Tibial artery (tissue), 4 donors: ENCODE measurements around the gene BCAP31.

Experiments used
- DNase-seq, 2 donors: peaks; one replicate each; pipeline ENCODE4 v3.0.0-alpha.2; 2019
- H3K27ac ChIP-seq, 2 donors: fragments of 200-600 bp; sonication (generic) in 1 of 2; 1 replicate in 1 of 2; 2 replicates in 1 of 2; pipeline ENCODE4 v1.5.1; 2018 to 2019; ENCODE audit warnings: mild to moderate bottlenecking in 1 of 2
- H3K27me3 ChIP-seq, 2 donors: fragments of 200-600 bp; sonication (generic) in 1 of 2; one replicate each; pipeline versions ENCODE4 v1.5.1 to v1.6.0; 2016 to 2019
- H3K36me3 ChIP-seq, 3 donors: fragments of 200-600 bp; sonication (generic) in 2 of 3; one replicate each; pipeline ENCODE4 v1.5.1; 2016 to 2019; ENCODE audit warnings: mild to moderate bottlenecking in 2 of 3
- H3K4me1 ChIP-seq, 4 donors: fragments of 200-600 bp; sonication (generic) in 2 of 4; 1 replicate in 3 of 4; 2 replicates in 1 of 4; pipeline ENCODE4 v1.5.1; 2016 to 2019
- H3K4me3 ChIP-seq, 2 donors: fragments of 200-600 bp; sonication (generic) in 1 of 2; 1 replicate in 1 of 2; 2 replicates in 1 of 2; pipeline ENCODE4 v1.5.1; 2018 to 2019; ENCODE audit warnings: mild to moderate bottlenecking in 2 of 2
- H3K9me3 ChIP-seq, 3 donors: fragments of 200-600 bp; sonication (generic) in 1 of 3; one replicate each; pipeline ENCODE4 v1.5.1; 2016 to 2019
- CTCF ChIP-seq, 2 experiments: fragments of 200-600 bp in 1 of 2; fragments of 450-650 bp in 1 of 2; IDR thresholded peaks; one replicate each; pipeline ENCODE4 v1.5.1; 2017 to 2019; ENCODE audit warnings: antibody characterized with exemption in 2 of 2, mild to moderate bottlenecking in 1 of 2, moderate library complexity in 1 of 2
- intact Hi-C: fragments of 100-400 bp; cut with DNase I; formaldehyde crosslinking; loops from one replicate; pipeline ENCODE4 v1.15.0; 2023; ENCODE audit warnings: low total_unique reads

BCAP31 gene

GRCh38 chrX:153671589-153672530 is 52.3 kb downstream of the BCAP31 start:
- no peaks in the 10 kb centered on the region for H3K9me3 ChIP-seq
- H3K27me3 ChIP-seq, result peaks cover 0 to 14% of the 10 kb centered on the region in 2 donors
- H3K4me1 ChIP-seq, result peaks cover 0 to 6% (median 2%) of the 10 kb centered on the region in 4 donors
- no peak overlapping the region for H3K4me3 ChIP-seq
- DNase-seq, result no peak
- intact Hi-C loops, result loop anchor here (5.0 kb wide), 1 partner anchor 125 kb away; no protein-coding TSS in a partner anchor
- no peak for TF ChIP-seq CTCF (IDR thresholded peaks at IDR 0.05)
- H3K36me3 ChIP-seq, result no peaks in the 10 kb centered on the region
- H3K27ac ChIP-seq, result no peak overlapping the region

GRCh38 chrX:153670748-153671588 is 53.2 kb downstream of the BCAP31 start:
- Histone ChIP-seq H3K9me3 (no peaks in the 10 kb centered on the region), H3K4me1 (peaks cover 0 to 6% (median 2%) of the 10 kb centered on the region in 4 donors), H3K4me3 (no peak overlapping the region), H3K36me3 (no peaks in the 10 kb centered on the region), H3K27me3 (peaks cover 0 to 14% of the 10 kb centered on the region in 2 donors), H3K27ac (no peak overlapping the region)
- no peak for DNase-seq
- no peak for TF ChIP-seq CTCF (IDR thresholded peaks at IDR 0.05)
- intact Hi-C loops, result loop anchor here (5.0 kb wide), 1 partner anchor 124 kb away; no protein-coding TSS in a partner anchor

- Histone ChIP-seq H3K27me3 (peaks cover 0 to 14% of the 10 kb centered on the region in 2 donors), H3K36me3 (no peaks in the 10 kb centered on the region), H3K4me3 (no peak overlapping the region), H3K4me1 (peaks cover 0 to 6% (median 2%) of the 10 kb centered on the region in 4 donors), H3K9me3 (no peaks in the 10 kb centered on the region), H3K27ac (no peak overlapping the region)
- intact Hi-C loops, result loop anchor here (5.0 kb wide), 3 partner anchors 63 to 133 kb away; no protein-coding TSS in a partner anchor
- no peak for TF ChIP-seq CTCF (IDR thresholded peaks at IDR 0.05)
- DNase-seq, result no peak
Observed at GRCh38 chrX:153669901-153670731, 54.1 kb downstream of the BCAP31 start.

GRCh38 chrX:153669174-153669890 is 54.9 kb downstream of the BCAP31 start:
- DNase-seq, result no peak
- Histone ChIP-seq H3K4me1 (peaks cover 0 to 6% (median 2%) of the 10 kb centered on the region in 4 donors), H3K9me3 (no peaks in the 10 kb centered on the region), H3K27ac (no peak overlapping the region), H3K27me3 (peaks cover 0 to 11% of the 10 kb centered on the region in 2 donors), H3K4me3 (no peak overlapping the region), H3K36me3 (no peaks in the 10 kb centered on the region)
- intact Hi-C loops, result loop anchor here (5.0 kb wide), 2 partner anchors 62 to 132 kb away; no protein-coding TSS in a partner anchor
- TF ChIP-seq CTCF (IDR thresholded peaks at IDR 0.05), result peak; percentile 49 to 63
